ENCODE data around the gene CDHR1.
"Not testable (repeated sequence)": the region's sequence is repeated elsewhere in the genome, so short reads cannot be mapped to it uniquely, and the experiment has no call there.

The CDHR1 gene

GRCh38 chr10:84160663-84161362 is 33.5 kb upstream of the CDHR1 start:
- Histone ChIP-seq H3K4me1 (ENCODE audit: control insufficient read depth, insufficient read depth, low read length, poor library complexity, severe bottlenecking) (no peaks in the 10 kb centered on the region), H3K27ac (ENCODE audit: low read depth, low read length, severe bottlenecking) (no peak overlapping the region), H3K9me3 (ENCODE audit: control insufficient read depth, low read length) (no peaks in the 10 kb centered on the region), H3K4me3 (ENCODE audit: extremely low read depth, insufficient read depth, low read length, poor library complexity, severe bottlenecking) (no peak overlapping the region), H3K36me3 (ENCODE audit: control insufficient read depth, insufficient read depth, low read length) (no peaks in the 10 kb centered on the region)
- WGBS, 2 experiments (ENCODE audit: insufficient coverage in 2 of 2) = 45 to 54% methylated on average over 3 of the region's 6 CpGs

- Histone ChIP-seq H3K27ac (ENCODE audit: low read depth, low read length, severe bottlenecking) (no peak overlapping the region), H3K4me3 (ENCODE audit: extremely low read depth, insufficient read depth, low read length, poor library complexity, severe bottlenecking) (no peak overlapping the region), H3K9me3 (ENCODE audit: control insufficient read depth, low read length) (no peaks in the 10 kb centered on the region), H3K4me1 (ENCODE audit: control insufficient read depth, insufficient read depth, low read length, poor library complexity, severe bottlenecking) (no peaks in the 10 kb centered on the region), H3K36me3 (ENCODE audit: control insufficient read depth, insufficient read depth, low read length) (no peaks in the 10 kb centered on the region)
- 100% methylated on average over 1 of the region's 2 CpGs; no CpG with 5 or more reads in 1 of the 2 experiments for WGBS, 2 experiments (ENCODE audit: insufficient coverage in 2 of 2)
Measured at GRCh38 chr10:84163996-84164395, 30.3 kb upstream of the CDHR1 start.

- WGBS, 2 experiments (ENCODE audit: insufficient coverage in 2 of 2) = 0 to 20% methylated on average over 1 to 2 of the region's 2 CpGs
- Histone ChIP-seq H3K36me3 (ENCODE audit: control insufficient read depth, insufficient read depth, low read length) (no peaks in the 10 kb centered on the region), H3K4me1 (ENCODE audit: control insufficient read depth, insufficient read depth, low read length, poor library complexity, severe bottlenecking) (no peaks in the 10 kb centered on the region), H3K9me3 (ENCODE audit: control insufficient read depth, low read length) (no peaks in the 10 kb centered on the region), H3K4me3 (ENCODE audit: extremely low read depth, insufficient read depth, low read length, poor library complexity, severe bottlenecking) (no peak overlapping the region), H3K27ac (ENCODE audit: low read depth, low read length, severe bottlenecking) (no peak overlapping the region)
Measured at GRCh38 chr10:84164442-84164841, 29.9 kb upstream of the CDHR1 start.

- Histone ChIP-seq H3K27ac (ENCODE audit: low read depth, low read length, severe bottlenecking) (no peak overlapping the region), H3K4me1 (ENCODE audit: control insufficient read depth, insufficient read depth, low read length, poor library complexity, severe bottlenecking) (no peaks in the 10 kb centered on the region), H3K9me3 (ENCODE audit: control insufficient read depth, low read length) (no peaks in the 10 kb centered on the region), H3K36me3 (ENCODE audit: control insufficient read depth, insufficient read depth, low read length) (no peaks in the 10 kb centered on the region), H3K4me3 (ENCODE audit: extremely low read depth, insufficient read depth, low read length, poor library complexity, severe bottlenecking) (no peak overlapping the region)
- WGBS, 2 experiments (ENCODE audit: insufficient coverage in 2 of 2) = 89 to 90% methylated on average over 4 of the region's 4 CpGs
Measured at GRCh38 chr10:84166620-84167288, 27.6 kb upstream of the CDHR1 start.

GRCh38 chr10:84167289-84167653 is 27.1 kb upstream of the CDHR1 start:
- H3K4me3 ChIP-seq (ENCODE audit: extremely low read depth, insufficient read depth, low read length, poor library complexity, severe bottlenecking); H3K9me3 ChIP-seq (ENCODE audit: control insufficient read depth, low read length); H3K27ac ChIP-seq (ENCODE audit: low read depth, low read length, severe bottlenecking); H3K36me3 ChIP-seq (ENCODE audit: control insufficient read depth, insufficient read depth, low read length); H3K4me1 ChIP-seq (ENCODE audit: control insufficient read depth, insufficient read depth, low read length, poor library complexity, severe bottlenecking): not testable (repeated sequence)
- WGBS, 2 experiments (ENCODE audit: insufficient coverage in 2 of 2) = no CpG with 5 or more reads among the region's 2 CpGs

- not testable (repeated sequence) for H3K9me3 ChIP-seq (ENCODE audit: control insufficient read depth, low read length); H3K4me1 ChIP-seq (ENCODE audit: control insufficient read depth, insufficient read depth, low read length, poor library complexity, severe bottlenecking); H3K4me3 ChIP-seq (ENCODE audit: extremely low read depth, insufficient read depth, low read length, poor library complexity, severe bottlenecking); H3K27ac ChIP-seq (ENCODE audit: low read depth, low read length, severe bottlenecking); H3K36me3 ChIP-seq (ENCODE audit: control insufficient read depth, insufficient read depth, low read length)
- WGBS, 2 experiments (ENCODE audit: insufficient coverage in 2 of 2) = 98% methylated on average over 8 to 10 of the region's 10 CpGs
Measured at GRCh38 chr10:84168382-84168781, 26.0 kb upstream of the CDHR1 start.

- H3K36me3 ChIP-seq (ENCODE audit: control insufficient read depth, insufficient read depth, low read length); H3K27ac ChIP-seq (ENCODE audit: low read depth, low read length, severe bottlenecking); H3K4me1 ChIP-seq (ENCODE audit: control insufficient read depth, insufficient read depth, low read length, poor library complexity, severe bottlenecking); H3K4me3 ChIP-seq (ENCODE audit: extremely low read depth, insufficient read depth, low read length, poor library complexity, severe bottlenecking); H3K9me3 ChIP-seq (ENCODE audit: control insufficient read depth, low read length): not testable (repeated sequence)
- WGBS, 2 experiments (ENCODE audit: insufficient coverage in 2 of 2) = 89 to 100% methylated on average over 1 of the region's 2 CpGs
Measured at GRCh38 chr10:84171237-84171636, 23.1 kb upstream of the CDHR1 start.

GRCh38 chr10:84171700-84172466 is 22.5 kb upstream of the CDHR1 start:
- H3K9me3 ChIP-seq (ENCODE audit: control insufficient read depth, low read length); H3K36me3 ChIP-seq (ENCODE audit: control insufficient read depth, insufficient read depth, low read length); H3K4me1 ChIP-seq (ENCODE audit: control insufficient read depth, insufficient read depth, low read length, poor library complexity, severe bottlenecking); H3K27ac ChIP-seq (ENCODE audit: low read depth, low read length, severe bottlenecking); H3K4me3 ChIP-seq (ENCODE audit: extremely low read depth, insufficient read depth, low read length, poor library complexity, severe bottlenecking): not testable (repeated sequence)
- 89 to 90% methylated on average over 12 to 15 of the region's 21 CpGs for WGBS, 2 experiments (ENCODE audit: insufficient coverage in 2 of 2)

GRCh38 chr10:84172467-84173356 is 21.6 kb upstream of the CDHR1 start:
- Histone ChIP-seq H3K27ac (ENCODE audit: low read depth, low read length, severe bottlenecking) (no peak overlapping the region), H3K9me3 (ENCODE audit: control insufficient read depth, low read length) (no peaks in the 10 kb centered on the region), H3K4me1 (ENCODE audit: control insufficient read depth, insufficient read depth, low read length, poor library complexity, severe bottlenecking) (no peaks in the 10 kb centered on the region), H3K4me3 (ENCODE audit: extremely low read depth, insufficient read depth, low read length, poor library complexity, severe bottlenecking) (no peak overlapping the region), H3K36me3 (ENCODE audit: control insufficient read depth, insufficient read depth, low read length) (no peaks in the 10 kb centered on the region)
- WGBS, 2 experiments (ENCODE audit: insufficient coverage in 2 of 2) = 88% methylated on average over 8 to 9 of the region's 9 CpGs

GRCh38 chr10:84173501-84173929 is 20.8 kb upstream of the CDHR1 start, which contains the start of gene GPR15LG:
GPR15LG (plus strand) TSS chr10:84173801; CDS start chr10:84173852, 51 bp downstream.
- H3K27ac ChIP-seq (ENCODE audit: low read depth, low read length, severe bottlenecking) = no peak within 1 kb of the TSS
- 80 to 100% methylated on average over 1 to 2 of the region's 2 CpGs for WGBS, 2 experiments (ENCODE audit: insufficient coverage in 2 of 2)
- no peaks in the 10 kb centered on the region for H3K4me1 ChIP-seq (ENCODE audit: control insufficient read depth, insufficient read depth, low read length, poor library complexity, severe bottlenecking)
- H3K4me3 ChIP-seq (ENCODE audit: extremely low read depth, insufficient read depth, low read length, poor library complexity, severe bottlenecking) = no peak within 1 kb of the TSS
- H3K36me3 ChIP-seq (ENCODE audit: control insufficient read depth, insufficient read depth, low read length) = no peaks in the 10 kb centered on the region
- no peaks in the 10 kb centered on the region for H3K9me3 ChIP-seq (ENCODE audit: control insufficient read depth, low read length)

Measured in mesodermal cell (in vitro differentiated cells).